ENCODE data around the gene WDR54. TPM values are rescaled to one million over a fixed set of nuclear protein-coding genes. Genes with fewer than 3 reads are reported as not detected.

WDR54 gene
- total RNA-seq, 1 experiment from 2014 or later, result 53.0 TPM

DNA sequence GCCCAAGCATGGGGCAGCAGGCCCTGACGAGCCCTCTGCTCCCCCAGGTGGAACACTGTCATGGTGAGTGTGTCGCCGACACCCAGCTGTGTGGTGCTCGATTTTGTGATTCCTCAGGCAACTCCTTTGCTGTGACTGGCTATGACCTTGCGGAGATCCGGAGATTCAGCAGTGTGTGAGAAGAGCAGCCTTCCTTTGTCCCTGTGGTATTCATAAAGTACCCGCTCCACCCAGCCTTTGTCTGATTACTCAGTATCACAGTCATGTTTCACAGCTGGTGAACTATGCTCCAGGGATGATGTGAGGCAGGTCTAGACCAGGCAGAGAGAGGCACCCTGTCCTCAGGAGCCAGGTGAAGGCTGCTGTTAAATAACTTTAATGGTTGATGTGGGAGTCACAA, 4.0 kb downstream of the WDR54 start:
- no peaks in the 10 kb centered on the region for H3K9me3 ChIP-seq (ENCODE audit: insufficient read depth, low read depth)
- no peak overlapping the region for H3K4me2 ChIP-seq
- H2AFZ ChIP-seq, result no peak overlapping the region
- no TSS peak for BruUV-seq (replicated peaks)
- intact Hi-C loops (cut with micrococcal nuclease; ENCODE audit: unreplicated experiment), result no loop called here
- 0 out of 2 replicates have a peak, but pooled peaks cover 4% of the 10 kb centered on the region for H4K20me1 ChIP-seq (ENCODE audit: insufficient read depth)
- H3K27me3 ChIP-seq (ENCODE audit: insufficient read depth, low read depth), result no peaks in the 10 kb centered on the region
- H3K4me1 ChIP-seq (replicated peaks; ENCODE audit: insufficient read depth), result peaks cover 5% of the 10 kb centered on the region
- H3F3A ChIP-seq (ENCODE audit: insufficient read depth, low read depth), result peaks cover 41% of the 10 kb centered on the region; the same call in 1 of the 2 replicates
- CTCF ChIA-PET, result no interaction called here
- no peak for TF ChIP-seq EZH2 (IDR thresholded peaks at IDR 0.05; ENCODE audit: low read depth)
- no peak for TF ChIP-seq CTCF (conservative IDR thresholded peaks at IDR 0.05)
- H3K4me3 ChIP-seq, result no peak overlapping the region
- POLR2A ChIA-PET (ENCODE audit: unreplicated experiment), result no interaction called here
- H3K27ac ChIP-seq, result no peak overlapping the region
- DNase-seq, result peak in 1 of 2 experiments; percentile 26
- peaks cover 24% of the 10 kb centered on the region for H3K36me3 ChIP-seq (ENCODE audit: low read depth)
- no peaks in the 10 kb centered on the region for H3K79me2 ChIP-seq (ENCODE audit: low read depth)
- H3K9me2 ChIP-seq (ENCODE audit: insufficient read depth), result no peaks in the 10 kb centered on the region

- POLR2A ChIA-PET (ENCODE audit: unreplicated experiment), result no interaction called here
- H3K4me2 ChIP-seq, result no peak overlapping the region
These were observed 4.7 kb downstream of the WDR54 start for GRCh38 chr2:74426181-74426758.

GRCh38 chr2:74427551-74427950, 6.0 kb downstream of the WDR54 start:
- H3K79me2 ChIP-seq (ENCODE audit: low read depth), result no peaks in the 10 kb centered on the region
- no peak overlapping the region for H3K4me3 ChIP-seq
- H3K36me3 ChIP-seq (ENCODE audit: low read depth), result peaks cover 35% of the 10 kb centered on the region
- H2AFZ ChIP-seq, result no peak overlapping the region
- no peaks in the 10 kb centered on the region for H3K4me1 ChIP-seq (replicated peaks; ENCODE audit: insufficient read depth)
- DNase-seq, result no peak
- no peak for TF ChIP-seq EZH2 (IDR thresholded peaks at IDR 0.05; ENCODE audit: low read depth)
- TF ChIP-seq CTCF (conservative IDR thresholded peaks at IDR 0.05), result no peak
- H3K27ac ChIP-seq, result no peak overlapping the region
- H3F3A ChIP-seq (ENCODE audit: insufficient read depth, low read depth), result peaks cover 26% of the 10 kb centered on the region; the same call in 1 of the 2 replicates
- CTCF ChIA-PET, result no interaction called here
- intact Hi-C loops (cut with micrococcal nuclease; ENCODE audit: unreplicated experiment), result no loop called here
- H3K9me3 ChIP-seq (ENCODE audit: insufficient read depth, low read depth), result no peaks in the 10 kb centered on the region
- no TSS peak for BruUV-seq (replicated peaks)
- no peaks in the 10 kb centered on the region for H3K27me3 ChIP-seq (ENCODE audit: insufficient read depth, low read depth)
- no peaks in the 10 kb centered on the region for H3K9me2 ChIP-seq (ENCODE audit: insufficient read depth)
- H4K20me1 ChIP-seq (ENCODE audit: insufficient read depth), result 0 out of 2 replicates have a peak, but pooled peaks cover 4% of the 10 kb centered on the region
- POLR2A ChIA-PET (ENCODE audit: unreplicated experiment), result no interaction called here
- H3K4me2 ChIP-seq, result no peak overlapping the region

More at GRCh38 chr2:74426181-74426758, 4.7 kb downstream of the WDR54 start:
- no peak overlapping the region for H3K4me3 ChIP-seq
- no peak overlapping the region for H3K27ac ChIP-seq
- H4K20me1 ChIP-seq (ENCODE audit: insufficient read depth), result 0 out of 2 replicates have a peak, but pooled peaks cover 4% of the 10 kb centered on the region
- H3K27me3 ChIP-seq (ENCODE audit: insufficient read depth, low read depth), result no peaks in the 10 kb centered on the region
- no peaks in the 10 kb centered on the region for H3K9me2 ChIP-seq (ENCODE audit: insufficient read depth)
- H3K36me3 ChIP-seq (ENCODE audit: low read depth), result peaks cover 29% of the 10 kb centered on the region
- TF ChIP-seq CTCF (conservative IDR thresholded peaks at IDR 0.05), result no peak
- TF ChIP-seq EZH2 (IDR thresholded peaks at IDR 0.05; ENCODE audit: low read depth), result no peak
- H3K9me3 ChIP-seq (ENCODE audit: insufficient read depth, low read depth), result no peaks in the 10 kb centered on the region
- H3K4me1 ChIP-seq (replicated peaks; ENCODE audit: insufficient read depth), result no peaks in the 10 kb centered on the region
- no peaks in the 10 kb centered on the region for H3K79me2 ChIP-seq (ENCODE audit: low read depth)
- DNase-seq, result no peak
- intact Hi-C loops (cut with micrococcal nuclease; ENCODE audit: unreplicated experiment), result no loop called here
- CTCF ChIA-PET, result no interaction called here
- no TSS peak for BruUV-seq (replicated peaks)
- no peak overlapping the region for H2AFZ ChIP-seq
- H3F3A ChIP-seq (ENCODE audit: insufficient read depth, low read depth), result peaks cover 34% of the 10 kb centered on the region; the same call in 1 of the 2 replicates

Data from PC-9 (cell line).